Mesodermal cell (in vitro differentiated cells): ENCODE results near the gene CADM2.

Experiments
- H3K27ac ChIP-seq: 2 replicates; pipeline ENCODE4 v1.7.0; 2013; ENCODE audit warnings: mild to moderate bottlenecking, low read depth, low read length, moderate library complexity; ENCODE audit not compliant: severe bottlenecking
- H3K36me3 ChIP-seq: 2 replicates; pipeline ENCODE4 v1.7.1; 2013; ENCODE audit warnings: mild to moderate bottlenecking, low read length, moderate library complexity; ENCODE audit not compliant: control insufficient read depth, insufficient read depth
- H3K4me1 ChIP-seq: one replicate; pipeline ENCODE4 v1.7.1; 2013; ENCODE audit warnings: mild to moderate bottlenecking, low read length; ENCODE audit not compliant: insufficient read depth, control insufficient read depth, poor library complexity, severe bottlenecking
- H3K4me3 ChIP-seq: 2 replicates; pipeline ENCODE4 v1.7.0; 2013; ENCODE audit warnings: low read length, control low read depth, mild to moderate bottlenecking; ENCODE audit not compliant: insufficient read depth, poor library complexity, severe bottlenecking; ENCODE audit errors: extremely low read depth
- H3K9me3 ChIP-seq: 2 replicates; pipeline ENCODE4 v1.7.1; 2013; ENCODE audit warnings: mild to moderate bottlenecking, low read length, moderate library complexity; ENCODE audit not compliant: control insufficient read depth
- WGBS, 2 experiments: methylation state at CpG; one replicate each; pipeline ENCODE4 v1.1.5; 2013; ENCODE audit warnings: missing lambda C conversion rate in 2 of 2; ENCODE audit not compliant: insufficient coverage in 2 of 2; 5-methylcytosine and 5-hydroxymethylcytosine counted together

CADM2 gene

GRCh38 chr3:85254738-85255137, 295.9 kb downstream of the CADM2 start:
- H3K9me3 ChIP-seq: no peaks in the 10 kb centered on the region
- H3K4me3 ChIP-seq: no peak overlapping the region
- H3K27ac ChIP-seq: no peak overlapping the region
- H3K36me3 ChIP-seq: no peaks in the 10 kb centered on the region
- WGBS, 2 experiments: no CpG with 5 or more reads among the region's 3 CpGs
- H3K4me1 ChIP-seq: no peaks in the 10 kb centered on the region

GRCh38 chr3:85255949-85256348, 297.2 kb downstream of the CADM2 start:
- no peaks in the 10 kb centered on the region for H3K9me3 ChIP-seq
- no peak overlapping the region for H3K4me3 ChIP-seq
- H3K27ac ChIP-seq: no peak overlapping the region
- H3K4me1 ChIP-seq: no peaks in the 10 kb centered on the region
- H3K36me3 ChIP-seq: no peaks in the 10 kb centered on the region
- WGBS, 2 experiments: 35 to 70% methylated on average over 2 to 3 of the region's 4 CpGs

DNA sequence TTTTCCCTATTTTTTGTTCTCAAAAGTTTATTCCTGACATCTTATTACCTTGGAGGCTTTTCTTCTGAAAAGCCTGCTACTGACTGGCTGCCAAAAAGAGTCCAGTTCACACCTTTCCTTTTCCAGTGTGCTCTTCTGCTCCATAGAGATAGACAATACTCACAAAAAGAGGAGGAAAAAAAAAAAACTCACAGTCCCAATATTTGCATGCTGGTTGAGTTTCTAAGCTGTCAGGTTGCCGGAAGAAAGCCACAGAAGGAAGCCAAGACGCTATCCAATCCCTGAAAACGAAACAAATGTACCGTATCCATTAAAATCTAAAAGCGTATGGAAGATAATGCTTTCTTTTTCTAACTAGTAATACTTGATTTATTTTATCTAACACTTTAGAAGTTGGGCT, 299.5 kb downstream of the CADM2 start:
- no CpG with 5 or more reads among the region's 5 CpGs for WGBS, 2 experiments
- Histone ChIP-seq H3K9me3 (no peaks in the 10 kb centered on the region), H3K27ac (no peak overlapping the region), H3K4me3 (no peak overlapping the region), H3K4me1 (no peaks in the 10 kb centered on the region), H3K36me3 (no peaks in the 10 kb centered on the region)

GRCh38 chr3:85258819-85259218, 300.0 kb downstream of the CADM2 start:
- Histone ChIP-seq H3K4me1 (no peaks in the 10 kb centered on the region), H3K27ac (no peak overlapping the region), H3K36me3 (no peaks in the 10 kb centered on the region), H3K4me3 (no peak overlapping the region), H3K9me3 (no peaks in the 10 kb centered on the region)
- WGBS, 2 experiments: 100% methylated on average over 1 of the region's 2 CpGs; no CpG with 5 or more reads in 1 of the 2 experiments

DNA sequence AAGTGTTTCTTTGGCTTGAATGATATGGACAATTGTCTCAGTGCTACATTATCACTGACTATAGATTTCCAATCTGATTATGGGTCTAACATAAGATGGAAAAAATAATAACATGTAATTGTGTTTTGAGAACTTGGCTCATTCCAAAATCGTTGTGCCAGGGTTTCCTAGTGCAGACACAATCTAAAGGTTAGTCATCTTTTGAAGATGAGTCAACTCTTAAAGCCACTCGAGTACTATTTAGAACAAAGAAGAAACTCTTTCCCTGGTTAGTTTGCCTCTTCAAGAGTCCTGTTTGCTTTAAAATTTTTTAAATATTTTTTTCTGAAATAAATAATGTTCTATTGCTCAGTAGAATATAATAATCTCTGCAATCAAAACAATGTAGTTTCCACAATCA, 301.0 kb downstream of the CADM2 start:
- Histone ChIP-seq H3K9me3 (no peaks in the 10 kb centered on the region), H3K4me3 (no peak overlapping the region), H3K27ac (no peak overlapping the region), H3K36me3 (no peaks in the 10 kb centered on the region), H3K4me1 (no peaks in the 10 kb centered on the region)
- WGBS, 2 experiments: 56% methylated on average over 1 of the region's 2 CpGs; no CpG with 5 or more reads in 1 of the 2 experiments

GRCh38 chr3:85264381-85264780, 305.6 kb downstream of the CADM2 start:
- Histone ChIP-seq H3K9me3 (no peaks in the 10 kb centered on the region), H3K27ac (no peak overlapping the region), H3K4me1 (no peaks in the 10 kb centered on the region), H3K36me3 (no peaks in the 10 kb centered on the region), H3K4me3 (no peak overlapping the region)
- WGBS, 2 experiments: no CpG with 5 or more reads among the region's 1 CpG

- Histone ChIP-seq H3K4me1 (no peaks in the 10 kb centered on the region), H3K4me3 (no peak overlapping the region), H3K9me3 (no peaks in the 10 kb centered on the region), H3K36me3 (no peaks in the 10 kb centered on the region), H3K27ac (no peak overlapping the region)
- 80% methylated on average over 1 of the region's 1 CpG; no CpG with 5 or more reads in 1 of the 2 experiments for WGBS, 2 experiments
Observed at GRCh38 chr3:85270488-85270887, 311.7 kb downstream of the CADM2 start.

GRCh38 chr3:85271911-85272310, 313.1 kb downstream of the CADM2 start:
- Histone ChIP-seq H3K4me1 (no peaks in the 10 kb centered on the region), H3K4me3 (no peak overlapping the region), H3K9me3 (no peaks in the 10 kb centered on the region), H3K27ac (no peak overlapping the region), H3K36me3 (no peaks in the 10 kb centered on the region)

DNA sequence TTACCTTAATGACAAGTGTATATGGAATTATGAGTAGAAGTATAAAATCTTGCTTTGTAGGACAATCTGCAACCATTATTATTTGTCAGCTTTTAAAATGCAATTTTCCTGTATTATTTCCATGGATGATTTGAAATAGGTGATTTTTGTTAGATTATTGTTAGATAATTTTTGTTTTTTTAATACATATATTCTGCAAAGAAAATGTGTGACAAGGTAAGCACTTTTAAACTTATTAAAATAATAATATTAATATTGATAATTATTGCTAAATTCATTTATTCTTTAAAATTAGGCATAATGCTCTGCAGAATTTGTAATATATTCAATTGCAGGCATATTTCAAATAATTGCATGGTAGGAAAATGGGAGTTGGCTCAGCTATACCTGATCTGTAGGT, 329.5 kb downstream of the CADM2 start:
- Histone ChIP-seq H3K9me3 (no peaks in the 10 kb centered on the region), H3K4me3 (no peak overlapping the region), H3K36me3 (no peaks in the 10 kb centered on the region), H3K27ac (no peak overlapping the region), H3K4me1 (no peaks in the 10 kb centered on the region)

- Histone ChIP-seq H3K4me3 (no peak overlapping the region), H3K27ac (no peak overlapping the region), H3K9me3 (no peaks in the 10 kb centered on the region), H3K36me3 (no peaks in the 10 kb centered on the region), H3K4me1 (no peaks in the 10 kb centered on the region)
Observed at GRCh38 chr3:85297291-85297690, 338.5 kb downstream of the CADM2 start.

DNA sequence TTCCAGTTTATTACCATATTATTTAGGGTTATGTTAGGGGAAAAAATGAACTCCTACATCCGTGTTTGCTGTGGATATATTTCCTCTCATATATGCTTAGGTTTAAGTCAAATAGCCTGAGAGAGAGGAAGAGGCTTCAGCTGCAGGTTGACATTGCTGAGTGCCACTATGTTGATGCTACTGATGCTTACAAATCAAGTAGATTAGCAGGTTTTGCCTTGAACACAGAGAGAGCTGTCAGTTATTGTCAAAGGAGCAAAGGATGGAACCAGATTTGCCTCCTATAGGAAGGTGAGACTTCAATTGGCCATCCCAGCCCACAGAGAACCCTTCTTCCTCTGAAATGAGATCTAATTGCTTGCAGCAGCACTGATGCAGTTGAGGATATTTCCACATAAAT, 339.2 kb downstream of the CADM2 start:
- Histone ChIP-seq H3K36me3 (no peaks in the 10 kb centered on the region), H3K27ac (no peak overlapping the region), H3K9me3 (no peaks in the 10 kb centered on the region), H3K4me1 (no peaks in the 10 kb centered on the region), H3K4me3 (no peak overlapping the region)
- WGBS, 2 experiments: no CpG with 5 or more reads among the region's 1 CpG

GRCh38 chr3:85303156-85303555, 344.4 kb downstream of the CADM2 start:
- no peaks in the 10 kb centered on the region for H3K4me1 ChIP-seq
- H3K36me3 ChIP-seq: no peaks in the 10 kb centered on the region
- H3K27ac ChIP-seq: no peak overlapping the region
- no CpG with 5 or more reads among the region's 4 CpGs for WGBS, 2 experiments
- H3K9me3 ChIP-seq: no peaks in the 10 kb centered on the region
- no peak overlapping the region for H3K4me3 ChIP-seq
